ENCODE data around the gene FOXJ3. TPM values are rescaled to one million over a fixed set of nuclear protein-coding genes. Genes with fewer than 3 reads are reported as not detected.

Gene FOXJ3
- total RNA-seq, 1 experiment from 2014 or later: 51.1 TPM

DNA sequence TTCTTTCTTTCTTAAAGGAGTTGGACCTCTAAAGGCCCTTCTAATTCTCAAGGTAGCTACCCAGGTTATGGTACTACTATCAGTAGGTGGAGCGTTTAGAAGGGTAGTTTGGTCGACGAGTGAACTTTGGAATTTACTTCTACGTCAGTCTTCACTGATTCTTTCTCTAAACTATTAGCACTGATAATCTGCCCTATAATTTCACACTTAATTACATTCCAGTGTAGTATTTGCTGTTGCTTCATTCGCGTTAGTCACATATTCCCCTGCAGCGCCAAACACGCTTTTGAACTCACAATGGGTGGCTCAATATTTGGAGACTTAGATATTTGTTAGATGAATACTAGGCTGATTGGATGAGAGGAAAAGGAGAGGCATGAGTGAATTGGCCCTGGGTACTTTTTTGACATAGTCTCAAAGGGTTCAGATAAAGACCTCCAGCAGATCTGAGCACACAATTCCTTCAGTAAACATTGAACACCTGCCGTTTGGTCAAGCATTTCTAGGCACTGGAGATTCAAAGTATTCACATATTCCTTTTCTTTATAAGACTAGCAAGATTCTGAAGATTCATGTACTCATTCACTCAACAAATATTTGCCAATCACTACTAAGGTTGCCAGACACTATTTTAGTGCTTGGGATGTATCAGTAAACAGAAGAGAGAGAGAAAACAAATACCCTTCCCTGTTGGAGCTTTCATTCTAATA, 929 bp upstream of the FOXJ3 start:
- Histone ChIP-seq H3K9me3 (ENCODE audit: control insufficient read depth in 1 of 2, insufficient read depth in 1 of 2, low read depth in 1 of 2, low read length in 2 of 2) (no peaks in the 10 kb centered on the region), H3K79me2 (ENCODE audit: insufficient read depth, low read length) (peaks cover 45% of the 10 kb centered on the region), H3K4me3 (replicated peaks in 1 of 2; ENCODE audit: low read depth in 1 of 2, low read length in 2 of 2) (peak overlapping the region; percentile 64 to 95), H3K36me3 (ENCODE audit: control insufficient read depth in 1 of 2, insufficient read depth in 2 of 2, low read length in 2 of 2) (no peaks in the 10 kb centered on the region), H3K4me2 (ENCODE audit: low read length) (peak overlapping the region; percentile 81), H3K4me1 (ENCODE audit: control insufficient read depth in 1 of 2, insufficient read depth in 2 of 2, low read length in 2 of 2) (peaks cover 0 to 19% of the 10 kb centered on the region in 2 experiments; a peak in 3 of 4 replicates), H3K27me3 (ENCODE audit: insufficient read depth, low read length) (no peaks in the 10 kb centered on the region), H4K20me1 (ENCODE audit: insufficient read depth) (peaks cover 18% of the 10 kb centered on the region), H2AFZ (ENCODE audit: low read depth, low read length, poor library complexity, severe bottlenecking) (peak overlapping the region; percentile 10), H3K9ac (ENCODE audit: low read length) (peak overlapping the region; percentile 71), H3K9me2 (ENCODE audit: insufficient read depth) (no peaks in the 10 kb centered on the region), H3K27ac (ENCODE audit: low read depth, low read length) (peak overlapping the region; percentile 85)
- no peak for TF ChIP-seq RAD21 (IDR thresholded peaks at IDR 0.05; ENCODE audit: low read depth)
- TF ChIP-seq ZFX (IDR thresholded peaks at IDR 0.05): no peak
- TF ChIP-seq, protein P1, sequence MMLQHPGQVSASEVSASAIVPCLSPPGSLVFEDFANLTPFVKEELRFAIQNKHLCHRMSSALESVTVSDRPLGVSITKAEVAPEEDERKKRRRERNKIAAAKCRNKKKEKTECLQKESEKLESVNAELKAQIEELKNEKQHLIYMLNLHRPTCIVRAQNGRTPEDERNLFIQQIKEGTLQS (IDR thresholded peaks at IDR 0.05): no peak
- no peak for TF ChIP-seq EZH2phosphoT487 (IDR thresholded peaks at IDR 0.05; ENCODE audit: borderline replicate concordance)
- no peak for TF ChIP-seq POLR2AphosphoS5 (IDR thresholded peaks at IDR 0.05; ENCODE audit: low read depth, low read length)
- TF ChIP-seq ZBTB33 (IDR thresholded peaks at IDR 0.05; ENCODE audit: extremely low read depth, insufficient replicate concordance, low read length): no peak
- TF ChIP-seq EGR1 (IDR thresholded peaks at IDR 0.05; ENCODE audit: low read depth): no peak
- TF ChIP-seq POLR2A (IDR thresholded peaks at IDR 0.05; ENCODE audit: borderline replicate concordance, extremely low read depth, insufficient read depth, insufficient read length): no peak
- no peak for TF ChIP-seq JUND (IDR thresholded peaks at IDR 0.05)
- no peak for TF ChIP-seq ELF1 (IDR thresholded peaks at IDR 0.05; ENCODE audit: borderline replicate concordance, low read depth)
- ChIA-PET RAD21 (ENCODE audit: low non-redundant PET in 1 of 2, low total read pairs in 2 of 2, uncharacterized antibody in 2 of 2, unreplicated experiment in 2 of 2) (no interaction called here), POLR2A (no interaction called here), CTCF (no interaction called here)
- BruUV-seq (replicated peaks): TSS peak; percentile 79
- DNase-seq (ENCODE audit: low read depth, low spot score) (no peak), ATAC-seq (peak; percentile 18)
- intact Hi-C loops (cut with micrococcal nuclease): loop anchor here (5.0 kb wide), 1 partner anchor 121 kb away; the partner anchor contains the start of genes PPCS and ZMYND12
